GM10266 (cell line): Measurements from ENCODE around the gene COL18A1.
"Not testable (repeated sequence)": the region's sequence is repeated elsewhere in the genome, so short reads cannot be mapped to it uniquely, and the experiment has no call there.

Experiments
- DNase-seq: peaks from one replicate; pipeline ENCODE4 v3.0.0; 2012; ENCODE audit errors: extremely low spot score
- CTCF ChIP-seq: IDR thresholded peaks from 2 replicates; pipeline ENCODE4 v1.5.1; 2012; ENCODE audit warnings: mild to moderate bottlenecking, low read depth; ENCODE audit not compliant: control insufficient read depth, insufficient read depth; ENCODE audit errors: missing control alignments

COL18A1 gene

GRCh38 chr21:45364468-45365185 lies 40.3 kb upstream of the COL18A1 start:
- DNase-seq: no peak
- no peak for TF ChIP-seq CTCF

GRCh38 chr21:45365186-45365607 lies 39.8 kb upstream of the COL18A1 start:
- no peak for DNase-seq
- no peak for TF ChIP-seq CTCF

GRCh38 chr21:45365608-45366241 lies 39.2 kb upstream of the COL18A1 start:
- no peak for DNase-seq
- TF ChIP-seq CTCF: no peak

GRCh38 chr21:45366476-45366875 lies 38.5 kb upstream of the COL18A1 start:
- DNase-seq: no peak
- no peak for TF ChIP-seq CTCF

- no peak for DNase-seq
- no peak for TF ChIP-seq CTCF
Measured at GRCh38 chr21:45366931-45367401, 38.0 kb upstream of the COL18A1 start.

GRCh38 chr21:45367402-45368351 lies 37.3 kb upstream of the COL18A1 start:
- no peak for TF ChIP-seq CTCF
- no peak for DNase-seq

- not testable (repeated sequence) for DNase-seq
Measured at GRCh38 chr21:45369018-45369417, 35.9 kb upstream of the COL18A1 start.
